Right lobe of liver (tissue), 4 donors: ENCODE results near the gene BRSK2.

Source experiments
- CTCF ChIP-seq, 4 donors: fragments of 200-600 bp in 3 of 4; fragments of 450-650 bp in 1 of 4; IDR thresholded peaks; one replicate each; pipeline versions ENCODE4 v1.5.1 to v1.8.0; 2016 to 2022; ENCODE audit warnings: antibody characterized with exemption in 4 of 4, mild to moderate bottlenecking in 2 of 4
- POLR2A ChIP-seq: fragments of 450-650 bp; IDR thresholded peaks from one replicate; pipeline ENCODE4 v1.6.1; 2017; ENCODE audit warnings: antibody characterized with exemption, mild to moderate bottlenecking
- donor health status: DM: no; HTN: no; CAD: no.
- donor health status: DM: no; HTN: no; CAD: no.
- donor health status: DM: no; HTN: yes; CAD: no.

- TF ChIP-seq POLR2A (no peak), CTCF (IDR thresholded peaks at IDR 0.05) (no peak)
Observed at GRCh38 chr11:1482581-1483444, 93.1 kb downstream of the BRSK2 start.
